WTC11 (cell line): ENCODE results near the gene PAM. TPM values are rescaled to one million over a fixed set of nuclear protein-coding genes. Genes with fewer than 3 reads are reported as not detected.

Experiments
- ATAC-seq: fragments of 200-7000 bp; cut with Tn5 transposase; 2 replicates; pipeline ENCODE4 v1.10.0; 2021; ENCODE audit warnings: mild to moderate bottlenecking, moderate library complexity
- CTCF ChIA-PET: fragments of 300-600 bp; sonication (Branson Sonifier 250); formaldehyde crosslinking; loops from one replicate; lab custom pipeline; 2021; ENCODE audit warnings: antibody characterized with exemption; lab: Charles Lee
- POLR2A ChIA-PET: fragments of 350-600 bp; sonication (Branson Sonifier 250); formaldehyde crosslinking; loops from one replicate; lab custom pipeline; 2021; ENCODE audit warnings: antibody characterized with exemption; lab: Charles Lee
- DNase-seq: peaks from one replicate; pipeline ENCODE4 v3.0.0; 2021; ENCODE audit warnings: low spot score
- H3K27ac Mint-ChIP-seq: 2 replicates; pipeline ENCODE4 v1.8.0; 2021; ENCODE audit warnings: mixed read lengths
- H3K27me3 Mint-ChIP-seq: 2 replicates; pipeline ENCODE4 v1.8.0; 2021; ENCODE audit warnings: low read depth, mild to moderate bottlenecking, moderate library complexity, mixed read lengths
- H3K36me3 Mint-ChIP-seq: 2 replicates; pipeline ENCODE4 v1.8.0; 2021; ENCODE audit warnings: mixed read lengths
- H3K4me1 Mint-ChIP-seq: 2 replicates; pipeline ENCODE4 v1.8.0; 2022; ENCODE audit warnings: mixed read lengths
- H3K4me3 Mint-ChIP-seq: 2 replicates; pipeline ENCODE4 v1.8.0; 2021; ENCODE audit warnings: mild to moderate bottlenecking, moderate library complexity, mixed read lengths
- H3K9me3 Mint-ChIP-seq: 2 replicates; pipeline ENCODE4 v1.8.0; 2021; ENCODE audit warnings: mixed read lengths
- AR ChIP-seq: fragments of 250-450 bp; sonication (Bioruptor Pico); IDR thresholded peaks from 2 replicates; pipeline ENCODE4 v1.9.0; 2021; ENCODE audit warnings: mild to moderate bottlenecking
- ATF2 ChIP-seq: sonication (generic); formaldehyde crosslinking; IDR thresholded peaks from 2 replicates; pipeline ENCODE4 v1.8.1; 2022; ENCODE audit warnings: low read depth, missing genetic modification reagents, borderline replicate concordance
- ATF3 ChIP-seq: sonication (generic); formaldehyde crosslinking; conservative IDR thresholded peaks from 2 replicates; pipeline ENCODE4 v1.8.1; 2022; ENCODE audit warnings: mild to moderate bottlenecking, missing genetic modification reagents
- FOXK1 ChIP-seq: sonication (generic); formaldehyde crosslinking; IDR thresholded peaks from 2 replicates; pipeline ENCODE4 v1.8.0; 2022; ENCODE audit warnings: mild to moderate bottlenecking, moderate library complexity, missing genetic modification reagents
- FOXP4 ChIP-seq: sonication (generic); formaldehyde crosslinking; IDR thresholded peaks from 2 replicates; pipeline ENCODE4 v1.8.0; 2022; ENCODE audit warnings: mild to moderate bottlenecking, missing genetic modification reagents
- HMGXB4 ChIP-seq: sonication (generic); formaldehyde crosslinking; IDR thresholded peaks from 2 replicates; pipeline ENCODE4 v1.8.1; 2023; ENCODE audit warnings: mild to moderate bottlenecking, moderate library complexity, missing genetic modification reagents
- IRF1 ChIP-seq: sonication (generic); formaldehyde crosslinking; IDR thresholded peaks from 2 replicates; pipeline ENCODE4 v1.8.0; 2023; ENCODE audit warnings: missing genetic modification reagents
- JAZF1 ChIP-seq: fragments of 250-450 bp; sonication (Bioruptor Pico); IDR thresholded peaks from 2 replicates; pipeline ENCODE4 v1.9.0; 2021; ENCODE audit warnings: moderate library complexity, mild to moderate bottlenecking, inconsistent platforms
- OVOL2 ChIP-seq: fragments of 250-450 bp; sonication (Bioruptor Pico); IDR thresholded peaks from 2 replicates; pipeline ENCODE4 v1.9.0; 2021; ENCODE audit warnings: mild to moderate bottlenecking, borderline replicate concordance
- ZMAT4 ChIP-seq: fragments of 250-450 bp; sonication (Bioruptor Pico); IDR thresholded peaks from 2 replicates; pipeline ENCODE4 v1.9.0; 2021; ENCODE audit warnings: mild to moderate bottlenecking
- ZNF263 ChIP-seq: sonication (generic); formaldehyde crosslinking; IDR thresholded peaks from 2 replicates; pipeline ENCODE4 v1.8.1; 2022; ENCODE audit warnings: low read depth, mild to moderate bottlenecking, moderate library complexity, missing genetic modification reagents
- total RNA-seq: library from RNA; stranded (reverse); gene quantifications from 3 replicates; pipeline ENCODE4 v1.2.3, GENCODE V29; 2021
- TF ChIP-seq, protein P1 (sequence below): sonication (generic); formaldehyde crosslinking; IDR thresholded peaks from 2 replicates; pipeline ENCODE4 v1.8.1; 2023; ENCODE audit warnings: mild to moderate bottlenecking, missing genetic modification reagents, moderate library complexity
- TF ChIP-seq, protein P2 (sequence below): sonication (generic); formaldehyde crosslinking; IDR thresholded peaks from 2 replicates; pipeline ENCODE4 v1.8.1; 2022; ENCODE audit warnings: mild to moderate bottlenecking, moderate library complexity, missing genetic modification reagents
- TF ChIP-seq, protein P3 (sequence below): fragments of 250-450 bp; sonication (Bioruptor Pico); IDR thresholded peaks from 2 replicates; pipeline ENCODE4 v1.9.0; 2021; ENCODE audit warnings: mild to moderate bottlenecking, borderline replicate concordance
- TF ChIP-seq, protein P4 (sequence below): sonication (generic); formaldehyde crosslinking; IDR thresholded peaks from 2 replicates; pipeline ENCODE4 v1.8.0; 2023; ENCODE audit warnings: missing genetic modification reagents, mild to moderate bottlenecking, borderline replicate concordance

The PAM gene
- total RNA-seq, 1 experiment from 2014 or later = 52.3 TPM

GRCh38 chr5:102996011-102996575 is 241.0 kb downstream of the PAM start:
- ChIA-PET CTCF (interaction anchor here (0.7 kb wide), 1 partner anchor 35 kb away, joined by 3 read pairs; no protein-coding TSS in a partner anchor), POLR2A (no interaction called here)
- H3K27me3 Mint-ChIP-seq = no peaks in the 10 kb centered on the region
- DNase-seq (no peak), ATAC-seq (no peak)
- H3K4me3 Mint-ChIP-seq = no peak overlapping the region
- H3K9me3 Mint-ChIP-seq = peaks cover 19% of the 10 kb centered on the region
- no peak overlapping the region for H3K27ac Mint-ChIP-seq
- peaks cover 5% of the 10 kb centered on the region for H3K4me1 Mint-ChIP-seq
- TF ChIP-seq OVOL2 (CRISPR knock-in tag) (no peak), AR (no peak), HMGXB4 (CRISPR knock-in tag) (no peak), IRF1 (CRISPR knock-in tag) (no peak), ZMAT4 (no peak), ATF2 (CRISPR knock-in tag) (no peak), FOXP4 (CRISPR knock-in tag) (no peak), ATF3 (CRISPR knock-in tag) (no peak), JAZF1 (no peak), FOXK1 (CRISPR knock-in tag) (no peak), ZNF263 (CRISPR knock-in tag) (no peak)
- TF ChIP-seq, protein P1, sequence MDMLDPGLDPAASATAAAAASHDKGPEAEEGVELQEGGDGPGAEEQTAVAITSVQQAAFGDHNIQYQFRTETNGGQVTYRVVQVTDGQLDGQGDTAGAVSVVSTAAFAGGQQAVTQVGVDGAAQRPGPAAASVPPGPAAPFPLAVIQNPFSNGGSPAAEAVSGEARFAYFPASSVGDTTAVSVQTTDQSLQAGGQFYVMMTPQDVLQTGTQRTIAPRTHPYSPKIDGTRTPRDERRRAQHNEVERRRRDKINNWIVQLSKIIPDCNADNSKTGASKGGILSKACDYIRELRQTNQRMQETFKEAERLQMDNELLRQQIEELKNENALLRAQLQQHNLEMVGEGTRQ (CRISPR knock-in tag) = no peak
- TF ChIP-seq, protein P2, sequence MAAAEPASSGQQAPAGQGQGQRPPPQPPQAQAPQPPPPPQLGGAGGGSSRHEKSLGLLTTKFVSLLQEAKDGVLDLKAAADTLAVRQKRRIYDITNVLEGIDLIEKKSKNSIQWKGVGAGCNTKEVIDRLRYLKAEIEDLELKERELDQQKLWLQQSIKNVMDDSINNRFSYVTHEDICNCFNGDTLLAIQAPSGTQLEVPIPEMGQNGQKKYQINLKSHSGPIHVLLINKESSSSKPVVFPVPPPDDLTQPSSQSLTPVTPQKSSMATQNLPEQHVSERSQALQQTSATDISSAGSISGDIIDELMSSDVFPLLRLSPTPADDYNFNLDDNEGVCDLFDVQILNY (CRISPR knock-in tag) = no peak
- TF ChIP-seq, protein P3, sequence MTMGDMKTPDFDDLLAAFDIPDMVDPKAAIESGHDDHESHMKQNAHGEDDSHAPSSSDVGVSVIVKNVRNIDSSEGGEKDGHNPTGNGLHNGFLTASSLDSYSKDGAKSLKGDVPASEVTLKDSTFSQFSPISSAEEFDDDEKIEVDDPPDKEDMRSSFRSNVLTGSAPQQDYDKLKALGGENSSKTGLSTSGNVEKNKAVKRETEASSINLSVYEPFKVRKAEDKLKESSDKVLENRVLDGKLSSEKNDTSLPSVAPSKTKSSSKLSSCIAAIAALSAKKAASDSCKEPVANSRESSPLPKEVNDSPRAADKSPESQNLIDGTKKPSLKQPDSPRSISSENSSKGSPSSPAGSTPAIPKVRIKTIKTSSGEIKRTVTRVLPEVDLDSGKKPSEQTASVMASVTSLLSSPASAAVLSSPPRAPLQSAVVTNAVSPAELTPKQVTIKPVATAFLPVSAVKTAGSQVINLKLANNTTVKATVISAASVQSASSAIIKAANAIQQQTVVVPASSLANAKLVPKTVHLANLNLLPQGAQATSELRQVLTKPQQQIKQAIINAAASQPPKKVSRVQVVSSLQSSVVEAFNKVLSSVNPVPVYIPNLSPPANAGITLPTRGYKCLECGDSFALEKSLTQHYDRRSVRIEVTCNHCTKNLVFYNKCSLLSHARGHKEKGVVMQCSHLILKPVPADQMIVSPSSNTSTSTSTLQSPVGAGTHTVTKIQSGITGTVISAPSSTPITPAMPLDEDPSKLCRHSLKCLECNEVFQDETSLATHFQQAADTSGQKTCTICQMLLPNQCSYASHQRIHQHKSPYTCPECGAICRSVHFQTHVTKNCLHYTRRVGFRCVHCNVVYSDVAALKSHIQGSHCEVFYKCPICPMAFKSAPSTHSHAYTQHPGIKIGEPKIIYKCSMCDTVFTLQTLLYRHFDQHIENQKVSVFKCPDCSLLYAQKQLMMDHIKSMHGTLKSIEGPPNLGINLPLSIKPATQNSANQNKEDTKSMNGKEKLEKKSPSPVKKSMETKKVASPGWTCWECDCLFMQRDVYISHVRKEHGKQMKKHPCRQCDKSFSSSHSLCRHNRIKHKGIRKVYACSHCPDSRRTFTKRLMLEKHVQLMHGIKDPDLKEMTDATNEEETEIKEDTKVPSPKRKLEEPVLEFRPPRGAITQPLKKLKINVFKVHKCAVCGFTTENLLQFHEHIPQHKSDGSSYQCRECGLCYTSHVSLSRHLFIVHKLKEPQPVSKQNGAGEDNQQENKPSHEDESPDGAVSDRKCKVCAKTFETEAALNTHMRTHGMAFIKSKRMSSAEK = no peak
- TF ChIP-seq, protein P4, sequence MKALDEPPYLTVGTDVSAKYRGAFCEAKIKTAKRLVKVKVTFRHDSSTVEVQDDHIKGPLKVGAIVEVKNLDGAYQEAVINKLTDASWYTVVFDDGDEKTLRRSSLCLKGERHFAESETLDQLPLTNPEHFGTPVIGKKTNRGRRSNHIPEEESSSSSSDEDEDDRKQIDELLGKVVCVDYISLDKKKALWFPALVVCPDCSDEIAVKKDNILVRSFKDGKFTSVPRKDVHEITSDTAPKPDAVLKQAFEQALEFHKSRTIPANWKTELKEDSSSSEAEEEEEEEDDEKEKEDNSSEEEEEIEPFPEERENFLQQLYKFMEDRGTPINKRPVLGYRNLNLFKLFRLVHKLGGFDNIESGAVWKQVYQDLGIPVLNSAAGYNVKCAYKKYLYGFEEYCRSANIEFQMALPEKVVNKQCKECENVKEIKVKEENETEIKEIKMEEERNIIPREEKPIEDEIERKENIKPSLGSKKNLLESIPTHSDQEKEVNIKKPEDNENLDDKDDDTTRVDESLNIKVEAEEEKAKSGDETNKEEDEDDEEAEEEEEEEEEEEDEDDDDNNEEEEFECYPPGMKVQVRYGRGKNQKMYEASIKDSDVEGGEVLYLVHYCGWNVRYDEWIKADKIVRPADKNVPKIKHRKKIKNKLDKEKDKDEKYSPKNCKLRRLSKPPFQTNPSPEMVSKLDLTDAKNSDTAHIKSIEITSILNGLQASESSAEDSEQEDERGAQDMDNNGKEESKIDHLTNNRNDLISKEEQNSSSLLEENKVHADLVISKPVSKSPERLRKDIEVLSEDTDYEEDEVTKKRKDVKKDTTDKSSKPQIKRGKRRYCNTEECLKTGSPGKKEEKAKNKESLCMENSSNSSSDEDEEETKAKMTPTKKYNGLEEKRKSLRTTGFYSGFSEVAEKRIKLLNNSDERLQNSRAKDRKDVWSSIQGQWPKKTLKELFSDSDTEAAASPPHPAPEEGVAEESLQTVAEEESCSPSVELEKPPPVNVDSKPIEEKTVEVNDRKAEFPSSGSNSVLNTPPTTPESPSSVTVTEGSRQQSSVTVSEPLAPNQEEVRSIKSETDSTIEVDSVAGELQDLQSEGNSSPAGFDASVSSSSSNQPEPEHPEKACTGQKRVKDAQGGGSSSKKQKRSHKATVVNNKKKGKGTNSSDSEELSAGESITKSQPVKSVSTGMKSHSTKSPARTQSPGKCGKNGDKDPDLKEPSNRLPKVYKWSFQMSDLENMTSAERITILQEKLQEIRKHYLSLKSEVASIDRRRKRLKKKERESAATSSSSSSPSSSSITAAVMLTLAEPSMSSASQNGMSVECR = no peak
- peaks cover 15% of the 10 kb centered on the region for H3K36me3 Mint-ChIP-seq
